ENCODE data around the gene RASAL3. TPM values are rescaled to one million over a fixed set of nuclear protein-coding genes. Genes with fewer than 3 reads are reported as not detected.

The RASAL3 gene
- total and polyA plus RNA-seq, 12 donors, result 0.19 to 6.6 (median 0.85) TPM

DNA sequence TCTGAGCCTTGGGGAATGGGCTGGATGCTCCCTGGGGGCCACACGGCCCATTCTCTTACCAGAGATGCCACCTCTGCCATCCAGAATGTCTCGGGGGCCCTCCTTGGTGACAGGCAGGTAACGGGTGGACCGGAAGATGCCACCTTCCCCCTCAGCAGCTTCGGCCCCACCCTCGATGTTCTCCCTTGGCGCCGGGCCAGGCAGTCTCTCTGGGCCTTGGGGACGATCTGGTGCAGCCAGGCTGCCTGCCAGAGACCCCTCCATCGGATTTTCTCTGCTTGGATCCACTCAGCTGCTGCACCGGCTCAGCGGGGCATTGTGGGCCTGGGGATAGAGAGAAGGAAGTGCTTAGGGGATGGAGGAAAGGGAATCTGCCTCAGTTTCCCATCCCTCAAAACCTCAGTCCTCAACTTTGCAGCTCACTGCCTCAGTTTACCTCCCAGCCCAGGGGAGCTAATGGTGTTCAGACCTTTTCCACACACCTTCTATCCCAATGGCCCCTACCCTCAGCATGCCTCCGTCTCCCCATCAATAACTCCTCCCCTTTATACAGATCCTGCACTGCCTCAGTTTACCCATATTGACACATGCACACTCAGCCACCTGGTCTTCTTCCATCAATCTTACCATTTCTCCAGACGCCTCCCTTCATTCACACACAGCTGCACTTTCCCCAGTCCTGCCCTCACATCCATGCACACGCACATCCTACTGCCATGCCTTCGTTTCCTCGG, 16.1 kb downstream of the RASAL3 start:
- ATAC-seq, result no peak
- peaks cover 13 to 54% (median 37%) of the 10 kb centered on the region in 9 donors for H3K4me1 ChIP-seq
- H3K4me3 ChIP-seq, result peak overlapping the region in 1 of 10 donors; percentile 97
- peaks cover 0 to 14% (median 0%) of the 10 kb centered on the region in 9 donors for H3K36me3 ChIP-seq
- H3K27ac ChIP-seq, result peak overlapping the region in 4 of 10 donors; percentile 78 to 93 (median 89)
- intact Hi-C loops (cut with DNase I), result loop anchor here in 1 of 10 donors (5.0 kb wide), 1 partner anchor 71 kb away; the partner anchor contains the start of gene AKAP8
- H3K27me3 ChIP-seq, result no peaks in the 10 kb centered on the region
- DNase-seq, result no peak
- no peaks in the 10 kb centered on the region for H3K9me3 ChIP-seq
- TF ChIP-seq, protein P1, sequence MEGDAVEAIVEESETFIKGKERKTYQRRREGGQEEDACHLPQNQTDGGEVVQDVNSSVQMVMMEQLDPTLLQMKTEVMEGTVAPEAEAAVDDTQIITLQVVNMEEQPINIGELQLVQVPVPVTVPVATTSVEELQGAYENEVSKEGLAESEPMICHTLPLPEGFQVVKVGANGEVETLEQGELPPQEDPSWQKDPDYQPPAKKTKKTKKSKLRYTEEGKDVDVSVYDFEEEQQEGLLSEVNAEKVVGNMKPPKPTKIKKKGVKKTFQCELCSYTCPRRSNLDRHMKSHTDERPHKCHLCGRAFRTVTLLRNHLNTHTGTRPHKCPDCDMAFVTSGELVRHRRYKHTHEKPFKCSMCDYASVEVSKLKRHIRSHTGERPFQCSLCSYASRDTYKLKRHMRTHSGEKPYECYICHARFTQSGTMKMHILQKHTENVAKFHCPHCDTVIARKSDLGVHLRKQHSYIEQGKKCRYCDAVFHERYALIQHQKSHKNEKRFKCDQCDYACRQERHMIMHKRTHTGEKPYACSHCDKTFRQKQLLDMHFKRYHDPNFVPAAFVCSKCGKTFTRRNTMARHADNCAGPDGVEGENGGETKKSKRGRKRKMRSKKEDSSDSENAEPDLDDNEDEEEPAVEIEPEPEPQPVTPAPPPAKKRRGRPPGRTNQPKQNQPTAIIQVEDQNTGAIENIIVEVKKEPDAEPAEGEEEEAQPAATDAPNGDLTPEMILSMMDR (IDR thresholded peaks at IDR 0.05), result no peak
- 51 to 53% methylated on average over 17 of the region's 17 CpGs for WGBS, 2 donors

DNA sequence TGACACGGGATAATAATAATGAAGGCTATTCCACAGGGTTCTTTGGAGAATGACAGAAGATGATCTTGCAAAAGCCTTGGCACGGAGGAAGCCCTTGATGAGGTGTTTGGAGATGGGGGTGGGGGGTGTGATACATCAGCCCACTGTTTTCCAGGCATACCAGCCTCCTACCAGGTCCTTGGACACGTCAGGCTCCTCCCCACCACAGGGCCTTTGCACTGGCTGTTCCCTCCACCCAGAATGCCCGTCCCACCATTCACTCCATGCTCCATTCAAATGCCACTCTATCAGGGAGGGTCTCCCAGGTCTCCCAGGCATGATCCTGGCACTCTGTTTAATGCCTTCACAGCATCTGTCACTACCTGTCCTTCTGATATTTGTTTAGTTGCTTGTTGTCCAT, 17.3 kb downstream of the RASAL3 start:
- TF ChIP-seq, protein P1 (IDR thresholded peaks at IDR 0.05), result no peak
- no peak overlapping the region for H3K27ac ChIP-seq
- WGBS, 2 donors, result 86 to 88% methylated on average over 4 of the region's 4 CpGs

DNA sequence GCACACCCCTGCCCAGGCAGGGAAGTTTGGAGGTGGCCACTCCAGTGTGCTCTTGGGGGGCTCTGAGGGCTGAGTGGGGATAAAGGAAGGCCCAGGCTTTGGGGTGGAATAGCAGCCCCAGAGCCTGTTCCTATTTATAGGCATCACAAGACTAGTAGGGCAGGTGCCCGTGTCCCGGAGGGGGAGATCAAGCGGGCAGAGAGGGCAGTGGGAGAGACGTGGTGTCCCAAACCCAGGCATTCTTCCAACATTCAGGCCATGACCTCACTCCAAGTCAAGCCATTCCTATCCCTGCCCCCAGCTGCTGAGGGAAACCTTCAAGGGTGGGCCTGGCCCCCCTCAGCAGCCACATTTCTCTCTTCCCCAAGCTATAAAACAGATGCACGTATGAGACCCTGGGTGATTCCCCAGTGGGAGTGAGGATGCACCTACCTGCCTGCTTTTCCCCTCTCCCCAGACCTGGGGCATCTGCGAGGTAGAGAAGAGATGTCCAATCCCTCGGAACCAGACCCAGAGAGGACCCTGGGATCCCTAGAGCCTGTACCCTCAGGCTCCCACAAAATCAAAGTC, 18.5 kb downstream of the RASAL3 start:
- peak; percentile 59 to 80 for DNase-seq
- intact Hi-C loops (cut with DNase I), result loop anchor here in 1 of 10 donors (5.0 kb wide), 1 partner anchor 69 kb away; the partner anchor contains the start of gene AKAP8

More for the DNA sequence above, 17.3 kb downstream of the RASAL3 start:
- ATAC-seq (no peak), DNase-seq (no peak)
- no peak overlapping the region for H3K4me3 ChIP-seq
- H3K27me3 ChIP-seq, result no peaks in the 10 kb centered on the region
- H3K9me3 ChIP-seq, result no peaks in the 10 kb centered on the region
- H3K4me1 ChIP-seq, result peaks cover 10 to 47% (median 30%) of the 10 kb centered on the region in 9 donors
- intact Hi-C loops (cut with DNase I), result loop anchor here in 1 of 10 donors (5.0 kb wide), 1 partner anchor 70 kb away; the partner anchor contains the start of gene AKAP8
- H3K36me3 ChIP-seq, result peaks cover 0 to 14% (median 0%) of the 10 kb centered on the region in 9 donors

DNA sequence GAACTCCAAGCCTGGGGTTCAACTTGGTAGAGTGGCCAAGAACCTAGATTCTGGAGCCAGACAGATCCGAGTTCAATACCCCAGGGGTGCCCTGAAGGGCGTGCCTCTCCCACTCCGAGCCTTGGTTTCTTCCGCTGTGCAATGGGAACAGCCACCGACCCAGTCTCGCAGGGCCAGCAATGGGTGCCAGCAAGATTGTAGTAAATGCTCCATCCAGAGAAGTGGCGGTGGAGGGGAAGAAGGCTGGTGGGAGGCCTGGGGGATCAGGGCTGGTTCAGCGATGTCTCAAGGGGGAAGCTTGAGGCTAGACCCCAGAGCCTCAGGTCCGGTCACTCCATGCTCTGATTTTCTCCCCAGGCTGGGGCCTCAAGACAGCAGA, 19.1 kb downstream of the RASAL3 start:
- Histone ChIP-seq H3K4me3 (no peak overlapping the region), H3K36me3 (peaks cover 0 to 14% (median 0%) of the 10 kb centered on the region in 9 donors), H3K27me3 (no peaks in the 10 kb centered on the region), H3K9me3 (no peaks in the 10 kb centered on the region), H3K27ac (peak overlapping the region; percentile 56 to 93 (median 87)), H3K4me1 (peaks cover 10 to 47% (median 30%) of the 10 kb centered on the region in 9 donors)
- ATAC-seq (peak in 1 of 8 donors; percentile 0), DNase-seq (no peak)
- TF ChIP-seq, protein P1 (IDR thresholded peaks at IDR 0.05), result no peak
- intact Hi-C loops (cut with DNase I), result loop anchor here in 1 of 10 donors (5.0 kb wide), 1 partner anchor 68 kb away; the partner anchor contains the start of gene AKAP8
- 88 to 90% methylated on average over 9 of the region's 9 CpGs for WGBS, 2 donors

More for the DNA sequence above, 18.5 kb downstream of the RASAL3 start:
- peaks cover 10 to 47% (median 30%) of the 10 kb centered on the region in 9 donors for H3K4me1 ChIP-seq
- peak; percentile 43 to 88 (median 74) for ATAC-seq
- WGBS, 2 donors, result 46 to 50% methylated on average over 7 of the region's 7 CpGs
- no peak overlapping the region for H3K4me3 ChIP-seq
- peaks cover 0 to 14% (median 0%) of the 10 kb centered on the region in 9 donors for H3K36me3 ChIP-seq
- no peaks in the 10 kb centered on the region for H3K27me3 ChIP-seq
- TF ChIP-seq, protein P1 (IDR thresholded peaks at IDR 0.05), result no peak
- no peaks in the 10 kb centered on the region for H3K9me3 ChIP-seq
- peak overlapping the region; percentile 56 to 93 (median 87) for H3K27ac ChIP-seq

Data from heart right ventricle (tissue), 16 donors.